Stimulated activated CD8-positive, alpha-beta memory T cell treated with anti-CD3 and anti-CD28 coated beads, Interleukin-15, amount 100 ng/mL, for 48 hours (primary cell): ENCODE results near the gene THY1.
"Not testable (repeated sequence)": the region's sequence is repeated elsewhere in the genome, so short reads cannot be mapped to it uniquely, and the experiment has no call there.

ENCODE experiments used
- DNase-seq, 2 donors: peaks; one replicate each; pipeline ENCODE4 v3.0.0-alpha.2; 2020; ENCODE audit warnings: low read depth in 2 of 2

THY1 gene

DNA sequence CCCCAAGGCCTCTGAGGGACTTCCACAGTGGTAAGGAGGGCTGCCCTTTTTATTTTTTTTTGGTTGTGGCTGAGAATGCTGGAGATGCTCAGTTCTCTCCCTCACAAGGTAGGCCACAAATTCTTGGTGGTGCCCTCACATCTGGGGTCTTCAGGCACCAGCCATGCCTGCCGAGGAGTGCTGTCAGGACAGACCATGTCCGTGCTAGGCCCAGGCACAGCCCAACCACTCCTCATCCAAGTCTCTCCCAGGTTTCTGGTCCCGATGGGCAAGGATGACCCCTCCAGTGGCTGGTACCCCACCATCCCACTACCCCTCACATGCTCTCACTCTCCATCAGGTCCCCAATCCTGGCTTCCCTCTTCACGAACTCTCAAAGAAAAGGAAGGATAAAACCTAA, 4.2 kb downstream of the THY1 start:
- no peak for DNase-seq

DNA sequence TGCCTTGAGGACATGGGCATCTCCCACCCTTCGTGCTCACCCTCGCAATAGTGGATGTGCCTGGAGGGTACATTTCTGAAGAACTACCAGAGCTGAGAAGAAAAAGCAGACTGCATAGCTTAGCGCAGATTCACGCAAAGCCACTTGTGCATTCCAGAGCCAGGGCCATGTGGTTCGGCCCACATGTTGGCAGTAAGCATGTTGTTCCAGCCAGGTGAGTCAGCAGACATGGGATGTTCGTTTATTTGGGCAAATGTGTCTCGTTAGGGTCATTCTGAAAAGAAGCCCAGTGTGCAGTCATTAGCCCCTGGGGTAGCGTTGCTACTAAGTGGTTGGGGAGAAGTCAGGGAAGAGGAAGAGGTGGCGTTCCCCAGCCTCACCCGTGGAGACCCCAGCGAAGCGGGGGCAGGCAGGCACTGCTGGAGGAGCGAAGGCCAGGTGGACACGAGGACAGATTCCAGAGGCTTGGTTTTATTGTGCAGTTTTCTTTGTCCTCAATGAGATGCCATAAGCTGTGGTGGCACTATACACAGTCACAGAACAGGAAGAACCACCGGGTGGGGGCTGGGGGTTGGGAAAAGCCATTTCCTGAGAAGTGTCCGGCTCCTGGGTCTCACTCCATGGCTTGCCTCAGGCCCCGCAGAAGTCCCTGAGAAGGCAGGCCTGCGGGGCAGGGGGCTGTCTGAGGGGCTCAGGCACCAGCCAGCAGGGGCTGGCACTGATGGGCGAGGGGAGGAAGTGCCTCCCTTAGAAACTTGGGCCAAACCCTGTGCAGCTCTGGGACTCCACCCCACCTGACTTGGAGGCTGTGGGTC, 5.0 kb downstream of the THY1 start:
- DNase-seq = no peak

DNA sequence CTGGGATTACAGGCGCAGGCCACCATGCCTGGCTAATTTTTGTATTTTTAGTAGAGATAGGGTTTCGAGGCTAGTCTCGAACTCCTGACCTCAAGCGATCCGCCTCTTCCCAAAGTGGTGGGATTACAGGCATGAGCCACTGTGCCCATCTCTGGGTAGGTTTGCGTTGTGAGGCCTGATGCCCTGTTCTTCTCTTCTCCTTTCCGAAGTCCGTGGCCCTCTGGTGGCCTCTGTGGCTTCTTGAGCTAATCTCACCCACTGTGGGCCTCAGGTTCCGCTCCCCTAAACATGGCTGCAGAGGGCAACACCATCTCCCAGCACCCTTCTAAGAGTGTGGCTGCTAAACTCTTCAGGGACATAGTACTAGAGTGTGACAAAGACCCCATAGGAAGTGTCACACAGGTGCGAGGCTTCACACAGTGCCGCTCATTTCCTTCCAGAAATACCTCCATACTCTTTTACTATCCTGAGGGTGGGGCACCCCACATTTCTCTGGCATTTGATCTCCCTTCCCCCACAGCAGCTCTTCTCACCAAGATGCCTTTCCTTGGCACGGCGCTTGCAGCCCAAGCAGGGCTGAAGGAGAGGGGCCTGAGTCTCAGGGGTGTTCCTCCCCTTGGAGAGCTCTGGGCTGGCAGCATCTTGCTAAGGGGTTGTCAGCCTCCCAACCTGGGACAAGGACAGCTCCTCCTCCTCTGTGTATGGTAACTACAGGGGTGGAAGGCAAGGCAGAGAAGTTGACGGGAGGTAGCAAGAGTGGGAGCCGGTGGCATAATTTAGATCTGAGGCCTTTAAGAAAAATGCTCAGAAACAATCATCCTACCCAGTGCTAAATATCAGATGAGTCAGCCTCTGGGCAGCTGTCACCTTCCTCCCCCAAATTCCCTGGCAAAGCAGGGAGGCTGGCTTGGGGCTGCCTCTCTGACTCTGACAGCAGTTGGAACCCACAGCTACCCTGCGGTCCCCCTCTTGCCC, 6.1 kb downstream of the THY1 start:
- no peak for DNase-seq

GRCh38 chr11:119415966-119416365, 7.0 kb downstream of the THY1 start:
- no peak for DNase-seq

DNA sequence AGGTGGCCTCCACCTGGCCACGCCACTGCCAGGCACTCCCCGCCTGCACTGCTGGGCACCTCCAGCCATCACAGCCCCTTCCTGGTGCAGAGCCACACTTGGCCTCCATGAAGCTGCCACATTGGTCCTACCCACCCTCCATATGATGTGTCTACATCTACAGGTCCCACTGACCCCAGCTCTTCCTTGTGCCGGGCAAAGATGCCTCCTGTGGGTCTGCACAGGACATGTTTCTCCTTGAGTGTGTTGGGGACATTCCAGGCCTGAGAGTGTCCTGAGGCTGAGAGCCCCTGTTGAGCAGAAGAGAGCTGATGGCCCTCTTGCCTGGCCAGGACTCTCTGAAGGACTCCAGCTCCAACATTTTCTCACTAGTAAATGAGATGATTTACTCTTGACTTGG, 7.5 kb downstream of the THY1 start:
- DNase-seq = no peak

DNA sequence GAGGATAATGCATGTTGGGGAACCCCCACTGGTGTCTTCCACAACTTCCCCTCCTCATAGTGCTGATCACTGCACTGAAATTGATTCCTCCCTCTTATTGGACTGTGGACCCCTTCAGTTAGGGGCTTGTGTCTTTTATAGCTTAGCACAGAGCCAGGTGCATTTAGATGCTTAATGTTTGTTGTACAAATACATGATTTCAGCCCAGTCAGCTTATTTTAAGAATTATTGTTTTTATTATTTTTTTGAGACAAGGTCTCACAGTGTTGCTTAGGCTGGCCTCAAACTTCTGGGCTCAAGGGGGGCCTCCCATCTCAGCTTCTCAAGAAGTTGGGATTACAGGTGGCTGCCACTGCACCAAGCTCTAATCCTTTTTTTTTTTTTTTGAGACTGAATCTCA, 8.2 kb downstream of the THY1 start:
- no peak for DNase-seq

GRCh38 chr11:119414321-119414720, 8.7 kb downstream of the THY1 start:
- no peak for DNase-seq

- DNase-seq = no peak
Measured at GRCh38 chr11:119412072-119412471, 10.9 kb downstream of the THY1 start.

GRCh38 chr11:119410501-119410900, 12.5 kb downstream of the THY1 start:
- no peak for DNase-seq

DNA sequence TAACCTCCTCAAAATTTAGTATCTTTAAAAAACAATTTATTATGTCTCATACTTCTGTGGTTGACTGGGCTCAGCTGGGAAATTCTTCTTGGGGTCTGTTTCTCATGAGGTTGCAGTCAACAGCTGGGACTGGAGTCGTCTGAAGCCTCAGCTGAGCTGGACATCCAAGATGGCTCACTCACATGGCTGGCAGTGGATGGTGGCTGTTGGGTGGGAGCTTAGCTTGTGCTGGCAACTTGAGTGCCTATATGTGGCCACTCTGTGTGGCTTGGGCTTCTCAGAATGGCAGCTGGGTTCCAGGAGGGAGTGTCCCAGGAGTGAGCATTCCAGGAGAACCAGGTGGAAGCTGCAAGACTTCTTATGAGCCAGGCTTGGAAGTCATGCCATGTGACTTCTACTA, 13.2 kb downstream of the THY1 start:
- no peak for DNase-seq

DNA sequence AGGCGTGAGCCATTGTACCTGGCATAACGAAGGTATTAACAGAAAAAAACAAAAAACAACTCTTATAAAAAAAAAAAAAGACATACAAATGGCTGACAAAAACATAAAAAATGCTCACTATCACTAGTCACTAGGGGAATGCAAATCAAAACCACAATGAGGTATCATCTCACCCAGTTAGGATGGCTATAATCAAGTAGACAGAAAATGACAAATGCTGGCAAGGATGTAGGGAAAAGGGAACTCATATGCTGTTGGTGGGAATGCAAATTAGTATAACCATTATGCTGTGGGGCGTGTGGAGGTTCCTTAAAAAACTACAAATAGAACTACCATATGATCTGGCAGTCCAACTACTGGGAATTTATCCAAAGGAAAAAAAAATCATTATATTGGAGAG, 17.0 kb downstream of the THY1 start:
- DNase-seq = no peak

DNA sequence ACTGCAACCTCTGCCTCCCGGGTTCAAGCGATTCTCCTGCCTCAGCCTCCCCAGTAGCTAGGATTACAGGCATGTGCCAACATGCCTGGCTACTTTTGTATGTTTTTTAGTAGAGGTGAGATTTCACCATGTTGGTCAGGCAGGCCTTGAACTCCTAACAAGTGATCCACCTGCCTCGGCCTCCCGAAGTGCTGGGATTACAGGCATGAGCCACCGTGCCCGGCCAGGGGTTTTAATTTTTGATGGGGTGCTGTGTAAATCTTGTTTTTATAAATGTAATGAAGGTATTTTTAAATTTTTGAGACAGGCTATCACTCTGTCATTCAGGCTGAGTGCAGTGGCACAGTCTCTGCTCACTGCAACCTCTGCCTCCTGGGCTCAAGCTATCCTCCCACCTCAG, 17.5 kb downstream of the THY1 start:
- not testable (repeated sequence) for DNase-seq

DNA sequence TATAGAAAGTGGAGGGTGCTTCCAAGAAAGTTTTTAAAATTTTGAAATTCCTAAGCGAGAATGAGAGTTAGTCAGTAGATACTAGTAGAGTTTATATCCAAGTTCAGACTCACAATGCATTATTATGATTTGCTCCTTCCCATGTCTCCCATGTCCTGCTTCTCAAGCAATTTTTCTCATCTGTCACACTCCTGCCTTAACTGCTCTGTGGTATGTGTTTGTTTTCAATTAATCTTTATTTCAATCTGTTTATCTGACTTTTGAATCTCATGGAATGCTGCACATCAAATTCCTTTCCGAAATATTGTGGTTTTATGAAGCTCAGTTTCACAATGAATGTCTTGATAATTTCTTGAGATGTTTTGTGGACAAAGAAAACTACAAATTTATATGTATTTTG, 18.1 kb downstream of the THY1 start:
- DNase-seq = no peak

GRCh38 chr11:119403021-119403420, 20.0 kb downstream of the THY1 start:
- no peak for DNase-seq

- no peak for DNase-seq
Measured at GRCh38 chr11:119402470-119402869, 20.5 kb downstream of the THY1 start.

- no peak for DNase-seq
Measured at GRCh38 chr11:119400860-119401259, 22.1 kb downstream of the THY1 start.

DNA sequence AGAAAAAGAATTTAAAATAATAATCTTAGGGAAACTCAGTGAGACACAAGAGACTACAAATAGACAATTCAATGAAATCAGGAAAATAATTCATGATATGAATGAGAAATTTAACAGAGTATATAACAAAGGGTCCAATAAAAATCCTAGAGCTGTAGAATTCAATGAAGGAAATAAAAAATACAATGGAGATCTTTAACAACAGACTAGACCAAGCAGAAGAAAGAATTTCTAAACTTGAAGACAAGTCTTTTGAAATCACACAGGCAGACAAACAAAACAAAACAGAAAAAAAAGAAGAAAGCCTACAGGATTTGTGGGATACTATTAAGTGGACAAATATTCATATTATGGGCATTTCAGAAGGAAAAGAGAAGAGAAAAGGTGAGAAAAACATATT, 25.2 kb downstream of the THY1 start:
- no peak for DNase-seq

- no peak for DNase-seq
Measured at GRCh38 chr11:119396835-119397234, 26.1 kb downstream of the THY1 start.

- DNase-seq = no peak
Measured at GRCh38 chr11:119391275-119391674, 31.7 kb downstream of the THY1 start.

DNA sequence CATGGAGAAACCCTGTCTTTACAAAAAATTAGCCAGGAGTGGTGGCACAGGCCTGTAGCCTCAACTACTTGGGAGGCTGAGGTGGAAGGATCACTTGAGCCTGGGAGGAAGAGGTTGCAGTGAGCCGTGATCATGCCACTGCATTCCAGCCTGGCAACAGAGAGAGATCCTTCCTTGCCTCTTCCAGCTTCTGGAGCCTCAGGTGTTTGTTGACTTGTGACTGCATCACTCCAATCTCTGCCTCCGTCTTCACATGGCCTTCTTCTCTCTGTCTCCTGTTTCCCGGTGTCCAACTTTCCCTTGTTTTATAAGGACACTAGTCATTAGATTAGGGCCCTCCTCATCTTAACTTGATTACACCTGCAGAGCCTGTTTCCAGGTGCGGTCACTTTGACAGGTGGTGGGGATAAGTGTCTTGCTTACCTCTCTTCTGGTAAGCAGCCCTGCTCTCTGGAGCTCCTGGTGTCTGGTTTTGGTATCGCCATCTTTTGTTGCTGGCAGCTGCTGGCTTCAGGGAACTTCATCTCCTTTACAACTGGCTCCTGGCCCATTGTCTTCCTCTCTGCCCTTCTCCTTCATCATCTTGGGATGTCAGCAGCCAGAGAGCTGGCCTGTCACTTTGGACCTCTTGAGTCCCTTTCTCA, 33.2 kb downstream of the THY1 start:
- no peak for DNase-seq

DNA sequence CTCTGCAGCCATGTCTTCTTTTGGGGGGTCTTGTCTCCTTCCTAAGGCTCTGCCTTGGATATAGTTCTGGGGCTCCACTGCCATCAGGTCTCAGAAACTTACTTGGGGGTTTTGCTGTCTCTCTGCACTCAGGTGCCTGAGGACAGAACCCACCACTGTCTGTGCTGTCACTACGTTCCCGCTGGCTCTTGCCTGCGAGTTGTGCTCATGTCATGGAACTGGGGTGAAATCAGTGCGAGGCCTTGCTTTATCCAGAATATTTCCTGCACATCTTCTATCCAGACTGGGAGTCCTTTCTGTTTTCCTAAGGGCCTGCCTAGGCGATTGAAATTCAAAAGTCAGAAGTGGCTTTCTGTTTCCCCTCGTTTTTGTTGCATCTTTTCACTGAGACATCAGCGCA, 34.9 kb downstream of the THY1 start:
- no peak for DNase-seq

DNA sequence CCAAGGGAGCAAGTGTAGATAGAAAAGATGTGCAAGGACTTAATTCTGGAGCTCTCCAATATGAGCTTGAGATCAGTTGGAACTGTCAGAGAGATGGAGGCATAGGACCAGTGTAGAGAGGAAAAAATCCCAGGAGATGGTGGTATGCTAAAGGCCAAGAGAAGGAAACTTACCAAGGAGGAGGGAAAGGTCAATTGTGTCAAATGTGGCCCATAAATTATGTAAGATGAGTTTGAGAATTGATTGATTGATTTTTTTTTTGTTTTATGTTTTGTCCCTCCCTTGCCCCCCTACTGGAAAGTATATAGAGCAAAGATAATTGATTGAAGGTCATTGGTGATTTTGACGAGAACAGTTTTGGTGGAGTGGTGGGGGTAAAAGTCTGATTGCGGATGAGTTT, 38.6 kb downstream of the THY1 start:
- DNase-seq = no peak
